Retinal pigment epithelial cell (primary cell): ENCODE measurements around the gene SNRPD3.
"Not testable (repeated sequence)": the region's sequence is repeated elsewhere in the genome, so short reads cannot be mapped to it uniquely, and the experiment has no call there.

ENCODE experiments used
- DNase-seq: peaks from one replicate; pipeline ENCODE4 v3.0.0-alpha.2; 2010; ENCODE audit warnings: low read depth
- H3K4me3 ChIP-seq: 2 replicates; pipeline ENCODE4 v1.5.1; 2011; ENCODE audit warnings: mild to moderate bottlenecking, low read length, control low read depth, moderate library complexity
- TF ChIP-seq, protein P1 (sequence below): conservative IDR thresholded peaks from 2 replicates; pipeline ENCODE4 v1.5.1; 2011; ENCODE audit warnings: low read depth, low read length, control low read depth, inconsistent platforms

Gene SNRPD3

DNA sequence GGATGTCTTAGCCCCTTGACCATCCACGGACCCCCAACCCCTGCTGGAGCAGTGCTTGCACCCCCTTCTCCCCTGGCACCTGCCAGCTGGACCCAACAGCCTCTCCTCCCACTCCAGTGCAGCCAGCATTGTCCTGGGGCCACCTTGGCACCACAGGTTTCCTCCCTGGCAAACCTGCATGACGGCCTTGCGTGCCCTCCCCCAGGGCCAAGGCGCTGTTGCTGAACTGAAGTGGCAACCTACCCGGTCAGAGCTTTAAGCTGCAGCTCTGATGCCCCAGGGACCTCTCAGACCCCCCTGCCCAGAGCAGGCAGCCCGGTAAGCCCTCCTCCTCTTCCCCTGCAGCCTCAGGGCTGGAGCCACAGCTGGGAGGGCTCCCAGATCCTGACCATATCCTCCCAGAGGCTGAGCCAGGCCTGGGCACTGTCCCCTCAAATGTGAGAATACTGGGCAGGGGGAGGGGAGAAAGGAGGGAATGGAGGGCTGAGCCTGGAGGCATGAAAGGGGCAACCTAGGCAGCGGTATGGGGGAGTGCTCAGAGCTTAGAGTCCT, 38.8 kb downstream of the SNRPD3 start:
- no peak overlapping the region for H3K4me3 ChIP-seq
- no peak for DNase-seq
- TF ChIP-seq, protein P1, sequence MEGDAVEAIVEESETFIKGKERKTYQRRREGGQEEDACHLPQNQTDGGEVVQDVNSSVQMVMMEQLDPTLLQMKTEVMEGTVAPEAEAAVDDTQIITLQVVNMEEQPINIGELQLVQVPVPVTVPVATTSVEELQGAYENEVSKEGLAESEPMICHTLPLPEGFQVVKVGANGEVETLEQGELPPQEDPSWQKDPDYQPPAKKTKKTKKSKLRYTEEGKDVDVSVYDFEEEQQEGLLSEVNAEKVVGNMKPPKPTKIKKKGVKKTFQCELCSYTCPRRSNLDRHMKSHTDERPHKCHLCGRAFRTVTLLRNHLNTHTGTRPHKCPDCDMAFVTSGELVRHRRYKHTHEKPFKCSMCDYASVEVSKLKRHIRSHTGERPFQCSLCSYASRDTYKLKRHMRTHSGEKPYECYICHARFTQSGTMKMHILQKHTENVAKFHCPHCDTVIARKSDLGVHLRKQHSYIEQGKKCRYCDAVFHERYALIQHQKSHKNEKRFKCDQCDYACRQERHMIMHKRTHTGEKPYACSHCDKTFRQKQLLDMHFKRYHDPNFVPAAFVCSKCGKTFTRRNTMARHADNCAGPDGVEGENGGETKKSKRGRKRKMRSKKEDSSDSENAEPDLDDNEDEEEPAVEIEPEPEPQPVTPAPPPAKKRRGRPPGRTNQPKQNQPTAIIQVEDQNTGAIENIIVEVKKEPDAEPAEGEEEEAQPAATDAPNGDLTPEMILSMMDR: no peak

DNA sequence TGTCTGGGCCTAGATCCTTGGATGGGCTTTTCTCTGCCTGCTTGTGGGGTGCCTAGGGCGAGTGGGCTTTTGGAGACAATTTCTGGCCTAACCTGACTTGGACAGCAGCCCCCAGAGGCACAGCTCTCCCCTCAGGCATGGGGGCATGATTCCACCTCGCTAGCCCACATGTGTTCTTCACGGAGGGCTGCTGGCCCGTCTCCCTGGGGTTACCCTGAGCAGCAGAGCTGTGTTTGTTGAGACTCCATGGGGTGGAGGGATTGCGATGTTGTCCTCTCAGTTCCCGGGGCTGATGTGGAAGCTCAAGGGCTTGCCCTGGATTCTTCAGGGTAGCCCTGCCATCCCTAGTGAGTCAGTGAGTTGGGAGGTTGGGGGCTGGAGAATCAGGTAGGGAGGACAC, 39.4 kb downstream of the SNRPD3 start:
- TF ChIP-seq, protein P1: no peak
- H3K4me3 ChIP-seq: no peak overlapping the region
- DNase-seq: no peak

DNA sequence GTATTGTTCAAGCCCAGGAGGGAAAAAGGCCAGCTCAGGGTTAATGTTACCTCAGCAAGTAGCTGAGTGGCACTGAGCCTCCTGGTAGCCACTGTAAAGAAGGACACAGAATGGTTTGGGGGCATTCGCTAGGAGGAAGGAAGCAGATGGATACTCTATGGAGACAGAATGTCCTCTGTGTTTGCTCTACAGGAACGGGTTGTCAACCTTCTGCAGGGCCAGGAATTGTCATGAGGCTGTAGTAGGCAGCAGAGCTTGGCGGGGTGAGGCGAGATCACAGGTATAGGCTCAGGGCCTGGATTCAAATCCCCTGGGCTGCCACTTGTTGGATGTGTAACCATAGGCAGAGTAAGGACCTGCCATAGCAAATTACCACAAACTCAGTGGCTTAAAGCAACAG, 40.1 kb downstream of the SNRPD3 start:
- TF ChIP-seq, protein P1: no peak
- DNase-seq: no peak
- H3K4me3 ChIP-seq: no peak overlapping the region

DNA sequence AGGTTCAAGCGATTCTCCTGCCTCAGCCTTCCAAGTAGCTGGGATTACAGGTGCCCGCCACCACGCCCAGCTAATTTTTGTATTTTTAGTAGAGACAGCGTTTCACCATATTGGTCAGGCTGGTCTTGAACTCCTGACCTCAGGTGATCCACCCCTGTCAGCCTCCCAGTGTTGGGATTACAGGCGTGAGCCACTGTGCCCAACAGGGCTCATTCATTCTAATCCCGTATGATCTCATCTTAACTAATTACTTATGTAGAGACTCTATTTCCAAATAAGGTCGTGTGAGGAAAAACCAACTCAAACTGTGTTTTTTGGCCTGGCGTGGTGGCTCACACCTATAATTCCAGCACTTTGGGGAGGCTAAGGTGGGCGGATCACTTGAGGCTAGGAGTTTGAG, 41.3 kb downstream of the SNRPD3 start:
- not testable (repeated sequence) for H3K4me3 ChIP-seq, DNase-seq

DNA sequence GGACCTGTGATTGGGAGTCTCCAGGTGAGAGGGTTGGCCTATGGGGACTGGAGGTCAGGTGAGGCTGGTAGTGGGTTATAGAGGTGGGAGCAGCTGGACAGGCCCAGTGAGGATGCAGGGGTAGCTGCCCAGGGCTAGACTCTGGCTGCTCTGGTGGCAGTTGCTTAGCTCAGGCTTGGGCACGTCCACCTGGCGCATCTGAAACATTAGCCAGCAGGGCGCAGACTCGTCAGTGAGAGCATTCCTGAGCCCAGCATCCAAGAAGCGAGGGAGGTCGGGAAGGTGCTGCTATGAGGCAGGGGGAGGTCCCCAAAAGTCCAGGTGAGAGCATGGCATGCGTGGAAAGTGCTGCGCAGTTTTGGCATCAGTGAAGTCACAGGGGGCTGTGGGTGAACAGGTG, 43.7 kb downstream of the SNRPD3 start:
- no peak overlapping the region for H3K4me3 ChIP-seq
- no peak for DNase-seq
- TF ChIP-seq, protein P1: no peak

DNA sequence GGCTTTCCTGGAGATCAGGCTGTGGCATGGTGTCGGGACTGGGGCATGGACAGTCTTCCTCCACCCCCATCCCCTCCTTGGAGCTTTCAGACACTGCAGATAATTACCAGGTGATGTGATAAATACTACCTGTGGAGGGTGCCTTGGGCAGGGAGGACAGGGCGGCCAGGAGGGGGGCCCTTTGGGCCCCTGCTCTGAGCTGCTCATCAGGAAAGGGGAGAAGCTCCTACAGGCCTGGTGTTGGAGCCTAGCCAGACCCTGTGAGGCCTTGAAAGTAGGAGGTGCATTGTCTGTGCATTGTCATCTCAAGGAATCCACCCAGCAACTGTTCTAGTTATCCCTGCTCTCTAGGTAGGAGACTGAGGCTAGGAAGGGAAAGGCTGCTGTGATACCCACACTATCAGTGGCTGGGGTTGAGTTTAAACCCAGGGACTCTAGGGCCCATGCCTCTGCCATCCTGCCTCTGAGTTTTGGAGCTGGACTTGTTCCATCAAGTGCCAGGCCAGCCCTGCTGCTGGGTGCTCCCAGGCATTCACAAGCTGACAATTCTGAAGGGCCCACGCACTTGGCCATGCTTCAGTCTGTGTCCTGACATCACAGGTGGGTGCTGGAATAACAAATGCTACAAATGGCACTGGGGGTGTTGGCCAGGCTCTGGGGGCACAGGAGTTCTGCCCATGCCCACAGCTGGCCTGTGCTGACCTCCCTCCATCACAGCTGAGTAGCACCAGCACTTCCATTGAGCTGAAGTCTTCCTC, 44.3 kb downstream of the SNRPD3 start:
- not testable (repeated sequence) for DNase-seq, H3K4me3 ChIP-seq

DNA sequence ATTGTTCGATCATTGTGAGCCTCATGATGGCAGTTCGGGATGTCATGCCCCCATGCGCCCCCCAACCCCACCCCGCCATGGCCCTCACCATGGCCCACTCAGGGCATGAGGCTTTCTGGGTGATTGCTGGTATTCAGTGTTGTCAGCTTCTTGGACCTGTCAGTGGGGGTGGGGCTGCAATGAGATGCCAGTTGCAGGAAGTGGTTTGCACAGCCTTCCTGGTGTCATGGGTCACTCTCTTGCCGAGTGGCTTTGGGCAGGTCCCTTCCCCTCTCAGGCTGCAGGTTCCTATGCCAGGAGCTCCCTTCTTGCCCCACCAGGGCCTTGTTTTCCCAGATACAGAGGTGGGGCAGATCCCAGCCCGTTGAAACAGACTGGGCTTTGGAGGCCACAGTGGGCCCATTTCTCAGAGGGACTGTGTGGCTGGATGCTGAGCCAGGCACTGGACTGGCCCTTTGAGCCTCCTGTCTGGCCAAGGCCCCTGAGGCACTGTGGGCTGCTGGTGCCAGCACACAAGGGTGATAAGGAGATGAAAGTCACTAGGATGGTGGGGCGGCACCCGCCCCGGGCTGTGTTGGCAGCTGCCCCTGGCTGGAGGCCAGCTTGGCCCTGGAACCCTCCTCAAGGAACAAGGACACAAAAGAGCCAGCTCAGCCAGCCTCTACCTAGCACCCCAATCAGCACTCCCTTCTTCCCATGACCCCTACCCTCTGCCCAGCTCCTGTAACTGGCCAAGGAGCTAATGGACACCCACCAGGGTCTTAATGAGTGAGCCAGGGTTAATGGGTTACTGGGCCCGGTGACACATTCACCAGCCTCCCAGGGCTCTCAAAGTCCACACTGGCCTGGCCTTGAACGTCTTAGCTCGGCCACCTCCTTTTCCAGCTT, 45.7 kb downstream of the SNRPD3 start:
- DNase-seq: no peak
- TF ChIP-seq, protein P1: no peak
- no peak overlapping the region for H3K4me3 ChIP-seq

DNA sequence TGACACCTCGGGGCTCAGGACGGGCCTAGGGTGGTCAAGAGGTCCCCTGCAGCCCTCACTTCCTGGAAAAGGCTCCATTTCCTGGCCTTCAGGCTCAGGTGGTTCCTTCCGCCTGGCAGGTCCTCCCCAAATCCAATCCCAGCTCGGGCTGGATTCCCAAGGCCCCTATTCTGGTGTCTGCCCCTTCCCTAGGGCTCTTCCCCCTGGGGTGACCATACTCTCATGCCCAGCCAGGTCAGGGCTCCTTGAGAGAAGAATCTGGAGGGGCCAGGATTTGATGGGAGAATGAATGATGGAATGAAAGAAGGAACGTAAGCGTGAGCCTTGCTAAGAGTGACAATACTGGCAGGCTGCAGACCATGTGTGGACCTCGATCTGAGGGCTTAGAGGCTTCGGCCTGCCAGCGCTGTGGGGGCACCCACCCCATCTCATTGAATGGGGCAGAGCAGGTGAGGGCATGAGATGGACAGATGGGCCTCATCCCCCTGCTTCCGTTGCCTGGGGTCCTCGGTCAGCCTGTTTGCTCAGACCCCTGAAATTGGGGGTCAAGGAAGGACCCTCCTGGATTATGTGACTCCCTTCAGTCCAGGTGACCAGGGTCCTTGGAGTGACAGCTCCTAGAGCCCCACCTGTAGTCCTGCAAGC, 46.4 kb downstream of the SNRPD3 start:
- not testable (repeated sequence) for H3K4me3 ChIP-seq, DNase-seq

DNA sequence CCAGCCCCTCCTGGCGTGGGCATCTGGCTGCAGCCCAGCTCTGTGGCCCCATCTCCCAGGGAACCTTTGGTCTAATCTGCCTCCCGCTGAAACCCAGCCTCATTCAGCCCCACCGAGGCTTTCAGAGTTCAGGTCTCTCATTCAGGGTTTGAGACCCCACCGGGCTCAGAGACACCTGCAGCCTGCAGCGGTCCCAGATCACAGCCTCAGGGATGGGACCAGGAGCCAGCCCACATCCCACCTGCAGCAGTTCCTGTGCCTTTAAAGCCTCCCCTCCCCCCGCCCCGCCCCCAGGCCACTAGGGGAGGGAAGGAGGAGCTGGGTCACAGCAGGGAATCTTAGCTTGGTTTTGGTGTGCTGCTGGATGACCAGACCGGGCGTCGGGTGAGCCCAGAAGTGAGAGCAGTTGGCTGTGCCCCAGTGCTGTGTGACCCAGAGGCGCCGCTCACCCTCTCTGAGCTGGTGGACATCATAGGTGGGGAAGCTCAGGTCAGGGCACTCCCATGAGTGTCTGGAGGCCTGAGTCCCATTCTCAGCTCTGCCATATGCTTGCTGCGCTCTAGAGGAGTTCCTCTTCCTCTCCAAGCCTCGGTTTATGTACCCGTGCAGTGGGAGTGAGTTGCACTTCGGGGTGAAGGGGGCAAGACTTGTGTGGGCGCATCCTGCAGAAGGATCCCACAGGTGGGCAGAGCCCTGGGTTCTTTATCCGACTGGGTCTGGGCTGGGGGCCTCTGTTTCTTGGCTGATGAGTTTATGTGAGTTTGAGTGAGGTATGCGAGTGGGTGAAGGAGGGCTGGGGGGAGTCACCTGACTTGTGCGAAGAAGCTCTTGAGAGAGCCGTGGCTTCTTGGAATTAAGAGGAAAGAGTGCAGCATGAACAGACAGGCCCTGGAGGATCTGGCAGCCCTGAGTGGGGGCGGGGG, 47.3 kb downstream of the SNRPD3 start, which contains the start of gene GGT1:
Gene GGT1 (plus strand): TSS at position 347 of the 923 bp plus-strand sequence. CDS start 7,889 bp downstream, outside the sequence.
- DNase-seq: not testable (repeated sequence)

More for the DNA sequence above, 47.3 kb downstream of the SNRPD3 start, which contains the start of gene GGT1:
- H3K4me3 ChIP-seq: not testable (repeated sequence)
